ENCODE data around the gene RAPGEF1. TPM values are rescaled to one million over a fixed set of nuclear protein-coding genes. Genes with fewer than 3 reads are reported as not detected.

RAPGEF1 gene
- total and polyA plus RNA-seq, 2 experiments from 2014 or later = 26.2 to 29.7 TPM

DNA sequence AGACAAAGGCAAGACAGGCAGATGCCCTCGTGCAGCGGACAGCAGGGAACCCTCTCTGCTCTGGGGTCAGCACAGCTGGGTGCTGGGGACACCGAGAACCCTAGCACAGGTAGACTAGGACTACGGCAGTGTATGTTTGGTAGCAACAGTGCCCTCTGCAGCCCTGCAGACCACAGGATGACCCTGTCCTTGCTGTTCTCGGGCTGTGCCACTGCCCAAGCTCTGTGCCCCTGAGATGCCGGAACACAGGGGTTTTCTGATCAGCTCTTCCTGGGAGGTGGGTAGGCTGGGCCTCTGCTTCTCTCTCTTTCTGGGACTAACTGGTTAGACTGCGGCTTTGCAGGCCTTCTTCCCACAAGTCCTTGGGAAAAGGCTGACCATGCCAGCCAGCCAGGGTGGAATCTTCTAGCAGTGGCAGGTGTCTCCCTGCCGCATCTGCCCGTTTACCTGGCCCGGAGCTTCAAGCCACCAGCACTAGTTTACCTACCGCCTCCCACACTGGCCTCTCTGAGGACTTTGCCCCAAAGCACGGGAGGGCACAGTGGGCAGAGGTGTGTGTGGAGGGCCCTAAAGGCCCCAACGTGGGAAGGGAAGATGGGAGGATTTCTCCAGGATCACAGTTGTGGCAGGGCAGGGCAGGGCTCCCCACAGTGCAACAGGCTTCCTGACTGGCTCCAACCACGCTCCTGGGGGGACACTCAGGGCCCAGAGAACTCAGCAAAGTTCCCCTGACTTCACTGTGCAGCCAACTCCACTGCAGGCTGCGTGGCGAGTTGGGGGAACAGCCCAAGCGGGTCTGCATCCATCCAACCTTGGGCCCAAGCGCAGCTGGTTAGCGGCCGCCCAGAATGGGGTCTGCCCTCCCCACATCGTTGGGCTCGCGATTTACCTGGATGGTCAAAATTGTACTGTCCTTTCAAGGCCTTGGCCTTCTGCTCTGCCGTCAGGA is 210.0 kb downstream of the RAPGEF1 start:
- 66% methylated on average over 24 of the region's 24 CpGs for WGBS (ENCODE audit: low lambda C conversion rate, missing lambda C conversion rate)
- Histone ChIP-seq H3K27ac (peak overlapping the region; percentile 40), H3K79me2 (peaks cover 17% of the 10 kb centered on the region)

GRCh38 chr9:131528886-131529505 is 210.9 kb downstream of the RAPGEF1 start:
- no peaks in the 10 kb centered on the region for H3K9me2 ChIP-seq (replicated peaks; ENCODE audit: insufficient read depth)
- TF ChIP-seq EZH2 (IDR thresholded peaks at IDR 0.05; ENCODE audit: borderline replicate concordance) = no peak
- TF ChIP-seq EZH2phosphoT487 (IDR thresholded peaks at IDR 0.05; ENCODE audit: low read depth, severe bottlenecking, unreplicated experiment) = no peak
- TF ChIP-seq, protein P1, sequence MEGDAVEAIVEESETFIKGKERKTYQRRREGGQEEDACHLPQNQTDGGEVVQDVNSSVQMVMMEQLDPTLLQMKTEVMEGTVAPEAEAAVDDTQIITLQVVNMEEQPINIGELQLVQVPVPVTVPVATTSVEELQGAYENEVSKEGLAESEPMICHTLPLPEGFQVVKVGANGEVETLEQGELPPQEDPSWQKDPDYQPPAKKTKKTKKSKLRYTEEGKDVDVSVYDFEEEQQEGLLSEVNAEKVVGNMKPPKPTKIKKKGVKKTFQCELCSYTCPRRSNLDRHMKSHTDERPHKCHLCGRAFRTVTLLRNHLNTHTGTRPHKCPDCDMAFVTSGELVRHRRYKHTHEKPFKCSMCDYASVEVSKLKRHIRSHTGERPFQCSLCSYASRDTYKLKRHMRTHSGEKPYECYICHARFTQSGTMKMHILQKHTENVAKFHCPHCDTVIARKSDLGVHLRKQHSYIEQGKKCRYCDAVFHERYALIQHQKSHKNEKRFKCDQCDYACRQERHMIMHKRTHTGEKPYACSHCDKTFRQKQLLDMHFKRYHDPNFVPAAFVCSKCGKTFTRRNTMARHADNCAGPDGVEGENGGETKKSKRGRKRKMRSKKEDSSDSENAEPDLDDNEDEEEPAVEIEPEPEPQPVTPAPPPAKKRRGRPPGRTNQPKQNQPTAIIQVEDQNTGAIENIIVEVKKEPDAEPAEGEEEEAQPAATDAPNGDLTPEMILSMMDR (IDR thresholded peaks at IDR 0.05; ENCODE audit: poor library complexity) = no peak
- peak overlapping the region; percentile 97 for H3K4me2 ChIP-seq
- DNase-seq (ENCODE audit: low spot score) = no peak
- H3K36me3 ChIP-seq (replicated peaks; ENCODE audit: insufficient read depth, low read depth) = no peaks in the 10 kb centered on the region
- 97% methylated on average over 35 of the region's 35 CpGs for WGBS (ENCODE audit: low lambda C conversion rate, missing lambda C conversion rate)
- peaks cover 17% of the 10 kb centered on the region for H3K79me2 ChIP-seq
- H3K4me3 ChIP-seq = no peak overlapping the region
- H3K9me3 ChIP-seq (ENCODE audit: low read depth) = no peaks in the 10 kb centered on the region
- H4K20me1 ChIP-seq (ENCODE audit: insufficient read depth, poor library complexity, severe bottlenecking) = no peaks in the 10 kb centered on the region
- H3K27ac ChIP-seq = no peak overlapping the region
- H3K27me3 ChIP-seq = no peaks in the 10 kb centered on the region
- H3K4me1 ChIP-seq (ENCODE audit: insufficient read depth) = peaks cover 13% of the 10 kb centered on the region
- H2AFZ ChIP-seq = no peak overlapping the region

More for the DNA sequence above, 210.0 kb downstream of the RAPGEF1 start:
- DNase-seq (ENCODE audit: low spot score) = no peak
- H3K36me3 ChIP-seq (replicated peaks; ENCODE audit: insufficient read depth, low read depth) = no peaks in the 10 kb centered on the region
- H3K4me3 ChIP-seq = peak overlapping the region; percentile 91
- H3K4me2 ChIP-seq = peak overlapping the region; percentile 97
- H2AFZ ChIP-seq = peak overlapping the region; percentile 99
- H3K9me3 ChIP-seq (ENCODE audit: low read depth) = no peaks in the 10 kb centered on the region
- H3K27me3 ChIP-seq = no peaks in the 10 kb centered on the region
- no peaks in the 10 kb centered on the region for H3K9me2 ChIP-seq (replicated peaks; ENCODE audit: insufficient read depth)
- TF ChIP-seq, protein P1 (IDR thresholded peaks at IDR 0.05; ENCODE audit: poor library complexity) = no peak
- TF ChIP-seq EZH2phosphoT487 (IDR thresholded peaks at IDR 0.05; ENCODE audit: low read depth, severe bottlenecking, unreplicated experiment) (no peak), EZH2 (IDR thresholded peaks at IDR 0.05; ENCODE audit: borderline replicate concordance) (no peak)
- H4K20me1 ChIP-seq (ENCODE audit: insufficient read depth, poor library complexity, severe bottlenecking) = no peaks in the 10 kb centered on the region
- H3K4me1 ChIP-seq (ENCODE audit: insufficient read depth) = peaks cover 13% of the 10 kb centered on the region

- DNase-seq (ENCODE audit: low spot score) = no peak
- Histone ChIP-seq H4K20me1 (ENCODE audit: insufficient read depth, poor library complexity, severe bottlenecking) (no peaks in the 10 kb centered on the region), H3K27ac (no peak overlapping the region), H3K4me1 (ENCODE audit: insufficient read depth) (peaks cover 13% of the 10 kb centered on the region), H3K36me3 (replicated peaks; ENCODE audit: insufficient read depth, low read depth) (no peaks in the 10 kb centered on the region), H3K27me3 (no peaks in the 10 kb centered on the region), H3K9me3 (ENCODE audit: low read depth) (no peaks in the 10 kb centered on the region), H3K4me3 (no peak overlapping the region), H3K9me2 (replicated peaks; ENCODE audit: insufficient read depth) (no peaks in the 10 kb centered on the region), H3K4me2 (no peak overlapping the region), H2AFZ (no peak overlapping the region), H3K79me2 (peaks cover 17% of the 10 kb centered on the region)
- 98% methylated on average over 7 of the region's 7 CpGs for WGBS (ENCODE audit: low lambda C conversion rate, missing lambda C conversion rate)
- TF ChIP-seq EZH2phosphoT487 (IDR thresholded peaks at IDR 0.05; ENCODE audit: low read depth, severe bottlenecking, unreplicated experiment) = no peak
- TF ChIP-seq, protein P1 (IDR thresholded peaks at IDR 0.05; ENCODE audit: poor library complexity) = no peak
- TF ChIP-seq EZH2 (IDR thresholded peaks at IDR 0.05; ENCODE audit: borderline replicate concordance) = no peak
Observed at GRCh38 chr9:131528186-131528585, 211.7 kb downstream of the RAPGEF1 start.

Small RNA genes lying within 50 kb of the gene (small RNA-seq; reads per million reads assigned to genes)
- gene EIF4A1P3 (not detected), gene RF00272 (not detected), gene RN7SL328P (not detected)

Other genes with a start within 250 kb of the RAPGEF1 start
- 27.4 and 35.3 TPM in 2 replicates for gene POMT1, start 237.2 kb downstream of the RAPGEF1 start, total RNA-seq
- 34.4 and 44.8 TPM in 2 replicates for gene POMT1, start 237.2 kb downstream of the RAPGEF1 start, polyA plus RNA-seq
- gene UCK1, start 208.8 kb downstream of the RAPGEF1 start, total RNA-seq = 22.2 and 28.0 TPM in 2 replicates
- 32.7 and 36.8 TPM in 2 replicates for gene UCK1, start 208.8 kb downstream of the RAPGEF1 start, polyA plus RNA-seq
- 0.17 TPM in 1 of 2 replicates, not detected in the other for gene PRRT1B, start 194.6 kb downstream of the RAPGEF1 start, total RNA-seq
- 1.0 and 1.4 TPM in 2 replicates for gene PRRT1B, start 194.6 kb downstream of the RAPGEF1 start, polyA plus RNA-seq

Data from hepatocyte (in vitro differentiated cells).